NCI-H2196 (cell line): ENCODE measurements around the gene TBL1Y.
"Not testable (repeated sequence)": the region's sequence is repeated elsewhere in the genome, so short reads cannot be mapped to it uniquely, and the experiment has no call there.

Source experiments
- DNase-seq: peaks from one replicate; lab custom pipeline; 2025; ENCODE audit not compliant: unreplicated experiment; lab: John Stamatoyannopoulos, UW

Gene TBL1Y

DNA sequence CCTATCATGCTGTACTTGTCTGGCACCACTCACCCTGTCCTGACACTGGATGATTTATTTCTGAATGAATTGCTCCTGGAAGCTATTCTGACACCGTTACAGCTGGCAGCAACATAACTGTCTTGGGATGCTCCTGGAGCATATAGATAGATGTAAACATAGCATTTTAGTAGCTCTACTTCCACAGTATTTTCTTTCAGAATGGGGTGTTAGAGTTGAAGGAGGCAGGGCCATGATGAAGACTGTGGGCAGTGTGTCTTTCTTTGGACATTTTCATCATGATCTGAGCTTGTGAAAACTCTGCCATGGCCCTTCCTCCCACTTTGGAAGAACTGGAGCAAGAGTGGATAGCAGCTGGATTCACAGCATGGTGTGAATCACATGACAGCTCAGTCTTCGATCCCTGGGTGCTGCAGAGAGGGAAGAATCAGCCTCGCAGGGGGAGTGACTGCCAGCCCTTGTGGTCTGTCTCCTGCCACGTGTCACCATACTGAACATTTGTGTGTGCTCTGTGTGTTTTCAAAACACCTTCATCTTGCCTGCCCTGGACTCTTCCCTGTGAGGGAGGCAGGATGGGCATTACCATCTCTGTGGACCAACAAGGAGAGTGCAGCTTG lies 61.9 kb downstream of the TBL1Y start:
- no peak for DNase-seq

DNA sequence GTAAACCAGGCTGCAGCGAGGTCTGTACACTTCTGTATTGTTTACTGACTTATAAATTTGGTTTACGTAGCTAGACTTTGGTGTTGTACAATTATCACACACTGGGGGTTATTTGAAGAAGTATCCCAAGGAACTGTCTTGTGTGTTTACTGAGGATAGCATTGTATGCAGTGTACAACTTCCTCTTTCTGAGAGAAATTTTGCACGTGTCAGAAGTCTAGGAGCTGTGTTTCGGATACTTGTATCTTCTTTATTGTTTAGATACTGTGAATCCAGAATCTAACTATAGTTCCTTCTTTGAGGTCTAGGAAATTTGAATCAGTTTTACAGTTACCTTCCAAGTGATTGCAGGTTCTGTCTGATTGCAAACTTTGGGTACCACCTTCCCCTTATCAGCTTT lies 64.5 kb downstream of the TBL1Y start:
- DNase-seq = no peak

DNA sequence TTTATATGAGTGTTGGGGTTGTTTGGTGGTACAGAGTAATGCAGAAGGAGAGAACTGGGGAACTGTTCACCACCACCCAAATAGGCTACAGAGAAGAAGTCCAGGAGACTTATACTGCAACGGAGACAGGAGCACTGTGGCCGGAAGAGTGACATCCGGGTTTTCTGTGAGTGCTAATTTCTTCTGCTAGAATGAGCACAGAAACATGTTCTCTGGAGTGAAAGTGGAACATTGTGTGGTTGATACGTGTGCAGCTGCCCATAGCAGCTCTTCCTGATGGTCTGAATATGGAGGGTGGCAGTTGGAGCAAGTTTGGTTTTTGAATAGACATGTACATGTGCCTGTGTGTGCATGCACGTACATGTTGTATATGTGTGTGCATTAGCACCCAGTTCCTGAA lies 67.3 kb downstream of the TBL1Y start:
- no peak for DNase-seq

DNA sequence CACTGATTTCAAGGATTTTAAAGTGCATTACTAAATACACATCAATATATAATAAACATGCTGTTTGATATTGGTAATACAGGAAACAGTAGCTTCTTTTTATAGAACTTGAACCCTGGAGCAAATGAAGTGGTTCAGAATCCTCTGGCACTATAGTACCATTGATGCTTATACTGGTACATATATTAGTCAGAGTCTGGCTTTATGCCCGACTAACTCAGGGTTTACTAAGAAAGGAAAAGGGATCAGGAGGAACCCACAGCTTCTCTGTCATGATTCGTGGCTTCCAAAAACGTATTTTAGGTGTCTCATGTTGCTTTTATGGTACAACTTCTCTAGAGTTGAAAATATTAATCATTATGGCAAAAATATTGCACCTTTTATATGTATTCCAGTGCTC lies 72.7 kb downstream of the TBL1Y start:
- DNase-seq = no peak

DNA sequence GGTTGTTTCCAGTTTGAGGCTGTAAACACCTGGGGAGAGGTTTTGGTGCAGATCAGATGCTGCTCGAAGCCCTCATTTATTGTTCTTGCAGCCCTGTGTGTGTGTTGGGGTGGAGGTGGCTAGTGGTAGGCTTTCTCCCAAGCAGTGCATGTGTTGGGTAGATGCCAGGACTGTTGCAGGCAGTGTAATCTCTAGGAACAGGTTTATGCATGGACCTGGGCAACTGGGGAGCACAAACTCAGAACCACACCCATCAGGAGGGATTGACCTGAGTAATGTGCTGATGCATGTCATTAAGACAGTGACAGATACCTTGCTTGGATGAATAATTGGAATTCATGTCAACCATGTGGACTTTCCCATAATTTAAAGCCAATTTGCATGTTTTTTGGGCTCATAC lies 77.3 kb downstream of the TBL1Y start:
- no peak for DNase-seq

DNA sequence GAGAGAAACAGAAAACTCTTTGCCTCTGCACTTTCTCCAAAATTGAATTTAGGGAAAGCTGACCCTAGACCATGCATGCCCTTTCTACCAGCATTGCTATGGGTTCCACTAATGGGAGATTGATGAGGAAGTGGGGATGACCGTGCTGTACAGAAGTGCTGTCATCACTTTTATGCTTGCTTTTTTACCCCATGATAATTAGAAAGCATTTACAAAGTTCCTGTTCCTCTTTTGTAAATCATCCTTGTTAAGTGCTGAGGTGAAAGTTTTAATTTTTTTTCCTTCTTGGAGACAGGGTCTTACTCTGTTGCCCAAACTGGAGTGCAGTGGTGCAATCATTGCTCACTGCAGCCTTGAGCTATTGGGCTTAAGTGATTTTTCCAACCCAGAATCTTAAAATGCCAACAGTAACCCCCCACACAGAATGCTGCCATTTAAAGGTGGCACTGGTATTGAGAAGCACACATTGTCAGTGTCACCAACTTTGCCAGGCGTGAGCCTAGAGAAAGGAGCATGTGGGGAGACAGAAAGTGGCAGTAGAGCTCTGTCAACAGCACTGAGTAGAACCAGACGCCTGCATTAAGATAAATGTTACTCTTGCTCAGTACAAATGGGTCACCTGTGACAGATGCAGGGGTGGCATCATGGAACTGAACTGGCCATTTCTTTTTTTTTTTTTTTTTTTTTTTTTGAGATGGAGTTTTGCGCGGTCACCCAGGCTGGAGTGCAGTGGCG lies 79.6 kb downstream of the TBL1Y start:
- DNase-seq = no peak

DNA sequence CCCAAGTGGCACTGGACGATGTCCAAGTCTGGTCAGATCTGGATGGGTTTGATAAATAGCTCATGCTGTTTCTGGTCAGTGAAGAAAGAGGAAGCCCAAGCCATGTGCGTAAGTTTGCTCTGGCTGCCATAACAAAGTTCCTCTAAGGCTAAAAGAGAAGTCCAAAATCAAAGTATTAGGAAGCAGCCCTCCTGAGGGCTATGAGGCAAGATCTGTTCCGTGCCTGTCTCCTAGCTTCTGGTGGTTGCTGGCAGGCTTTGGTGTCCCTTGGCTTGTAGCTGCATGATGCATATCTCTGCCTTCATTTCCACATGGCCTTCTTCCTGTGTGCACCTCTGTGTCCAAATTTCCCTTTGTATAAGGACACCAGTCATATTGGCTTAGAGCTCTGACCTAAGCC lies 81.5 kb downstream of the TBL1Y start:
- no peak for DNase-seq

DNA sequence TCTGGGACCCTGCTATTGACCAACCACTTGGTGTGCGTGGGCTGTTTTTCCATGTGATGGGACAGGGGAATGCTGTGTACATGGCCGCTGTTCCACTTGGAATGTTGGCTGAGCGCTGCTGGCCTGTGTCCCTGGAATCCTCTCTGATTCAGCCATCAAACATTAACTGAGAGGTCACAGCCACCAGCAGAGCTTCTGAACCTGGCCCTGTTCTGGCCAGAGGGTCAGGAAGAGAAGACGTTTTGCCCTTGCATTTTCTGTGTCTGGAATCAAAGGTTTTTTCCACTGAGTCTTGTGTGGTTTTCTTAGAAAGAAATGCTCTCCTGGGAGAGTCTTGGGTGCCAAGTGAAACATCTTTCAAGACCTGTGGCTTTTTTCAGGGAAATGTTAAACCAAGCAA lies 85.5 kb downstream of the TBL1Y start:
- DNase-seq = no peak

DNA sequence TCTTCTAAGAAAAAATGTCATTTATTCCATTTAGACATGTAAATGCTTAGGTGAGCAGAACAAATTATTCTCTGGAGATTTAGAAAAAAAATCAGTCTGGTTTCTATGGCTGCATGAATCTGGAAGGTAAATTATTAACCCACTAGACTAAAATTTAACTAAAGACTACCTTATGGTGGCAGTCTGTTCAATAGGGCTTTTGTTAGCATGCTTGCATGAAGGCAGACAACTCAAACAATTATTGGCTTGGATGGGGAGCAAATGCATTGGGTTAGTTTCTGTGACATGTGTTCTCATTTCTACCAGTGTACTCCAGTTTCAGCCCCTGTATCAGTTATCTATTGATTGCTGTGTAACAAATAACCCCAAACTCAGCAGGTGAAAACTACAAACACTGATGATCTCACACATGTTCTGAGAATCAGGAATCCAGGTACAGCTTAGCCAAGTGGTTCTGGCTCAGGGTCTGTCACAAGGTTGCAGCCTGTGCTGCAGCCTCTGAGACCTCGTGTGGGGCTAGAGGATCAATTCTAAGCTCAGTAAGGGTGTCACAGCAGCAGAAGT lies 87.1 kb downstream of the TBL1Y start:
- no peak for DNase-seq

DNA sequence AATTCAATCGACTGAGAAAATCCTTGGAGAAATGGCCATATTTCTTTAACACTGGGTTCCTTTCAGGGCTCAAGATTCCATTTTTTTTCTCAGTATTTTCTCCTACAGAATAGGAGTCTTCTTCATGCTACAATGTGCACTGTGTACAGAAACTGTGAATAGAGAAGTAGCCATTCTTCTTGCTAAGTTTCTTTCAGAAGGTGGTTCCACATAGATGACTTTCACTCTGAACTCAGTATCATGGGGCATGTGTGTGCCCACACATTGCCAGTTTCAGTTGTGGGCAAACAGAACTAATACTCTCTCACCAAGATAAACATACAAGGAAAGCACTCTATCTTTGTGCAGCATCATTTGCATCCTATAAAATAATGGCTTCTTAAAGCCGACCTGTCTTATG lies 89.4 kb downstream of the TBL1Y start:
- DNase-seq = no peak

DNA sequence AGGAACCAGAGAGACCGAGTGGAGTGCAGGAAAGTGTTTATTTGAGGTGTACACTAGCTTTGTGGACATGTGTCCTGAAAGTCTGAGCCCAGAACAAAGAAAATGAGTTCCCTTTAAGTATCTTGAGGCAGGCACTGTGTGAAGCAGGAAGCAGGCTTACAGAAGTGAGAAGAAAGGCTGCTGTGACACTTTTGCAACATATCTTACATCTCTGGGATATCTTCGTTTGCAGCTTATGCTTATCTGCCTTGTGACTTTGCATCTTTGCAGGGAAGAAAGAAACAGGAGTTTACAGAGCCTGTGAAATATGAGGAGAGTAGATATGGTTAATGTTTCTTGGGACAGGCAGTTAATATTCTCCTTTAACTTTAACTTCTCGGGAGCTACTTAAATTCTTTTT lies 92.1 kb downstream of the TBL1Y start:
- no peak for DNase-seq

DNA sequence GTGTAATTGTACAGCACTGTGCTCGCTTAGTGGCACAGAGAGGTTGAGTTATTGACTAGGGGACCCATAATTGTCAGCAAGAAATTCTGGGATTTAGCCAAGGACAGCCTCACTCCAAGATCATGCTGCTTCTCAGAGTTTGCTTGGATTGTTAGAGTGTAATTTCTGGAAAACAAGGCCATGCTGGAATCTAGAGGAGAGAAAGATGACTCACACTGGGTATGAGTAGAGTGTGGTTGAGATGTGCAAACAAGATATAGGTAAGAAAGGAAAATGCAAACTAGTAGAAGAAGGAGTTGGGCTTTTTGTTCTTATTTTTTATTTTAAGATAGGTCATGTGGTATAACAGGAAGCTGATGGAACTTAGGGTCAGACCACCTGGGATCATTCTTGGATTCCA lies 97.4 kb downstream of the TBL1Y start:
- DNase-seq = no peak

DNA sequence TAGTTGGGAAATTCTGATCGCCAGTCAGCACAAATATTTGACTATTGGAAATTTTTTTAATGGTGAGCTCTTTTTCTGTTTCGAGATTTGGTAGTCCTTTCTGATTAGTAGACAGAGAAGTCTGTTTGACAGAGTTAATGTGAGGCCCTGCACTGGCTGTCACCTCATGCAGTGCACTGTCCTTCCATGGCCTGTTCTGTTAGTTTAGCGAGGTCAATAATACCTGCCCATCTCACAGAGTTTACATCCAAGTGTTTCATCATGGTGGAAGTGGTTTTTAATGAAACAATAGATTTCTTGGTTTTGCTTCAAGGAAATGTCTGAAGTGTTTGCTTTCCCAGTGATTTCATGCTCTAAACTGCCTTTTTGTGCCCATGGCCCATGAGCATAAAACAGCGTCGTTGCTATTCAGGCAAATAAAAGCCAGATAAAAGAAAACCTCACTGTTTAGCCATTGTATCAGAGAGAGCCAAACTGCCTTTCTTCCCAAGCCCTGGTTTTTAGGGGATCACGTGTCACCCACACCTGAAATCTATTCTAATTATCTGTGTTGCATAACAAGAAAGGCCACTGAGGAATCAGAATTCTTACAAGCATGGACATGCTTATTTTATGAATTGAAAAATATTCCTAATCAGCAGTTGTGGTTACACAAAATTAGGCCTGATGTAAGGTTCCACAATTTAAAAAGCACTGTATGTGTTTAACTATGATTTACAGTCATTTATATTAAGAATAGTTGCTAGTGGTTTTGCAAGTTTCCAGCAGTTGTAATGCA lies 98.3 kb downstream of the TBL1Y start:
- DNase-seq = no peak

DNA sequence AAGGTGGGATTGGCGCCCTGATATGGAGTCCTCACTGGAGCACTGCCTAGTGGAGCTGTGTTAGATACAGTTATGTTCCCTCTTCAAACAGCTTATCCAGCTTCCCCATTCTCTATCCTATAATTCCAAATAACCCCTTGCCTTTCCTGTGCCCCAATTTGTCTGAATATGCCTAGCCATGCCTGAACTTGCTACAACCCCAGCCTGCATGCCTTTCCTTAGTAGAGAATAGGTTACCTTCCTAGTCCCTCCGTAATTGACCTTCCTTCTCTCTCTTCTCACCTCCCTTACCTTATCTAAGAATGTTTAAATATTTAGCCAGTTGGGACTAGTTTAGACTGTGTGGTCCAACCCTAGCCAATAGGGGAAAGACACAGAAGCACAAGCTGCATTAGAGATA lies 102.6 kb downstream of the TBL1Y start:
- no peak for DNase-seq

DNA sequence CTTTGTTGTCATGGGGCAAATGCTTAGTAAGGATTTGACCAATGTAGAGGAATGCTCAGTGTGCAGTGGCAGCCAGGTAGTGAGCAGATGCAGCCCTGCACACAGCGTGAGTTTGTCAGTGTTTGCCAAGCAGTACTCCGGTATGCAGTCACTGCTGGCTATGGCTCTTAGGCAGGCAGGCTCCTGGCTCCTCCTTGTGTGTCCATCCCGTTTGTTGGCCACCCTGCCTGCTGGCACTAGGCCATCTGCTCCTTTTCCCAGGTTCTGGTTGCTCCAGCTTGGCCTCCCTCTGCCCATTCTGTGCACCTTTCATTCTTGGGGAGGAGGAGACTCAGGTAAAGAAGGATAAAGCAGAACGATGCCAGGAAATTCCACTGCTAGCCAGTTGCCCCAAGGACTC lies 106.0 kb downstream of the TBL1Y start:
- DNase-seq = no peak

DNA sequence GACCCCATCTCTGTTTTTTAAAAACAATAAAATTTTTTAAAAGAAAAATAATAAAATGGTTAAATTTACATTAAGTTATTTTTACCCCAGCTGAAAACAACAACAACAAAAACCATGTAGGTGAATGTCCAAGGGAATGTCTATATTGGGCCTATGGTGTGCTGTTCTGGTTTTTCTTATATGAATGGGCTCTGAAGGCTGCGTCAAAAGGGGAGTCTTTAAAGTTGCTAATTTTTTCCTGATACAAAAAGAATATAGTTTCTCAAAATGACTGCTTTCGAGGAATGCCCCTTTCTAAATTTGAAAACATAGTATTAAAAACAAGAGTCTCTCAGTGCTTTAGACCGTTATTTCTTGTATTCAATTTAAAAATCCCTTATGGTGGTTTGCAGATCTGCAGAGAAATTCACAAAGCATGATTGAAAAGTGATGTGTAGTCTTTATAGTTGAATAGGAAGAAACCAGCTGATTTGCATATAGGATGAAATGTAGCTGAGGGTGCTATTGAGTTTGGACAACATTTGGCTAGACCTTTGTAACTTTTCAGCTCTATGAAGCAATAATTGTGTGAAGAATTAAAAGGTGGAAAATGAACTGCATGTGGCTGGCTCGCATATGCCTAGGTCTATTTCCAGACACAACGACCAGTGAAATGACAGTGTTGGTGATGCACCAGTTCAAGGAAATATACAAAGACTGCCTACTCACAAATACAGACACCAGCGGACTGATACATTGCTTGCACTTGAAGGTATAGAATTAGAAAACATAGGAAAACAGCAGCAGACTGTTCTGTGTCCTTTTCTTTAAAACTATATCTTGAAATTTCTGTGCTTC lies 107.0 kb downstream of the TBL1Y start:
- no peak for DNase-seq

DNA sequence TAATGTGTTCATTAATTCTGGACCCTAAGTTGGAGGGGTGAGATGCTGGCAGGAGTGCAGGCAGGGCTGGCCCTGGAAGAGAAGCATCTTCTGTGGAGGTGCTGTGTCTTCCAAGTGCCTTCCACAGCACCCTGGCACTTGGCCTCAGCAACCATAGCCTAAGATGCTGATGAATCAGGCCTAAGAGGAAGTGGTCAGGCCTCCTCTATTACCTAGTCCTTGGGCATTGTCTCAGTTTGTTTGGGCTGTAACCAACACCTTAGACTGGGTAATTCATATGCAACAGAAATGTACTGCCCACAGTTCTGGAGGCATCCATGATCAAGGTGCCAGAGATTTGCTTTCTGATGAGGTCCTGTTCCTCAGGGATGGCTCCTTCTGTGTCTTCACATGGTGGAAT lies 128.5 kb downstream of the TBL1Y start:
- no peak for DNase-seq

DNA sequence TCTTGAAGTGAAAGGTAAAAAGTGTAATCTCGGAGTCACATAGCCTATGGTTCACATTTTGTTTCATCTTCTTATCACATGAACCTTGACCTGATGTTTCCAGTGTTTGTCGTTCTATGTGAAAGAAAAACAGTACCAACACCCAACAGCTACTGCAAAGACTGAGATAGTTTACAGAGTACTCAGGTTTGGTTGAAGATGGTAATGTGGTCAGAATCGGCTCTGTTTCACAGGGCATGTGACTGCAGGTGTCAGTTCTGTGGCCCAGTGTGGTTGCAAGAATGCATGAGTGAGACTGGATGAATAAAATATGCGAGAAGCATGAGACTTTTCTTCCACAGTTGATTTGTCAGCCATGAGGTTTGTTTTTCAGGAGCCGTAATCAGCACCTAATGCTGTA lies 130.2 kb downstream of the TBL1Y start:
- DNase-seq = no peak

DNA sequence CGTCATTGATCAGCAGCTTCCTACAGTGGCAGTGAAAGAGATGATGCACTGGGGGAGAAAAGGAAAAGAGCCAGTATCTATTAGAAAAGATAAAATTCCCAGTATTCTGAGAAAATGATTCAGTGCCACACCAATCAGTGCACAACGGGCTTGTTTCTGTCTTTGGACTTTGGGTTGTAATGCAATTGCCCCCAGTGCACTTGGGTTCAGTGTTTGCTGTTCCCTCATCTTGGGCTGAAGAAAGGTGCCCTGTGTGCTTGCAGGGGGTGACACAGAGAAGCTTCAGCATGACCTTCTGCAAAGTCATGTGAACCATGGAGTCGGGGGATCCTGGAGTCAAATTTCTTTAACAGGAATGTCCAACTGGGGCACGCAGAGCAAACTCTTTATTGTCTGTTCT lies 131.5 kb downstream of the TBL1Y start:
- DNase-seq = no peak

DNA sequence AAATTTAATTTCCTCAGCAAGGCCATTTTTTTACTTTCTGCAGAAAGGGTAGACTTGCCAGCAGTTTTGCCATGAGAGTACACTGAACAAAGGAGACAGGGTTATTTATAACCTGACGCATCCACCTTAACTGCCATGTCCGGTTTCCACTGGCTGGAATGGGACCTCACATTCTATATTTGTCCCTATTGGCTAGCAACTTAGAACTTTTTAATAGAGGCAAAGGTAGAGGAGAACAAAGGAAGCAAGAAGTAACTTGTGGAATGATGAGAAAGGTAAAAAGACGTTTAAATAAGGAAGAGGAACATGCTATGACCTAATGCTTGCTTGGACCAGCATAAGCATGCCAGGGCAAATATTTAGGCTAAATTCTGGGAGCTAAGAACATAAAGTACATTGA lies 142.0 kb downstream of the TBL1Y start:
- not testable (repeated sequence) for DNase-seq

DNA sequence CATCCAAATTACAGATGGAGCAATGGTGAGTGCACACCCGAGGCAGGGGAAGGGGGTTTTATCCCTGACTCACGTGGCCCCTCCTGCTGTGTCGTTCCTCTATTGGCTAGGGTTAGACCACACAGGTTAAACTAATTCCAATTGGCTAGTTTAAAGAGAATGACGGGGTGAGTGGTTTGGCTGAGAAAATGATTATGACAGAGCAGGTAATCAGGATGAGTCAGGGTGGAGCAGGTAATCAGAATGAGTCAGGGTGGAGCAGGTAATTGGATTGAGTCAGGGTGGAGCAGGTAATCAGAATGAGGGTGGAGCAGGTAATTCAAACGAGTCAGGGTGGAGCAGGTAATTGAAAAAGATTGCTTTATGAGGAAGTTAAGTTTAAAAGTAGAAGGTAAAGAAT lies 146.4 kb downstream of the TBL1Y start:
- DNase-seq = no peak
